HG03520 (cell line): ENCODE results near the gene NKD2.

Experiments used
- ATAC-seq: cut with Tn5 transposase; IDR thresholded peaks from one replicate; pipeline ENCODE4 v1.9.1; 2021; ENCODE audit warnings: mild to moderate bottlenecking, moderate library complexity; ENCODE audit not compliant: unreplicated experiment

NKD2 gene

GRCh38 chr5:978693-979092 is 29.9 kb upstream of the NKD2 start:
- no peak for ATAC-seq

- no peak for ATAC-seq
Observed at GRCh38 chr5:979100-979817, 29.3 kb upstream of the NKD2 start.

- ATAC-seq, result no peak
Observed at GRCh38 chr5:980001-980588, 28.5 kb upstream of the NKD2 start.

GRCh38 chr5:980966-981365 is 27.6 kb upstream of the NKD2 start:
- no peak for ATAC-seq

GRCh38 chr5:981456-981855 is 27.1 kb upstream of the NKD2 start:
- no peak for ATAC-seq

GRCh38 chr5:982377-983237 is 26.0 kb upstream of the NKD2 start:
- ATAC-seq, result no peak

GRCh38 chr5:983238-983524 is 25.4 kb upstream of the NKD2 start:
- no peak for ATAC-seq

- no peak for ATAC-seq
Observed at GRCh38 chr5:983568-983967, 25.0 kb upstream of the NKD2 start.

- no peak for ATAC-seq
Observed at GRCh38 chr5:984774-985173, 23.8 kb upstream of the NKD2 start.

GRCh38 chr5:987761-988160 is 20.8 kb upstream of the NKD2 start:
- no peak for ATAC-seq

GRCh38 chr5:988322-988721 is 20.3 kb upstream of the NKD2 start:
- no peak for ATAC-seq

GRCh38 chr5:989961-990530 is 18.6 kb upstream of the NKD2 start:
- ATAC-seq, result no peak

GRCh38 chr5:991472-992267 is 16.9 kb upstream of the NKD2 start:
- no peak for ATAC-seq

- no peak for ATAC-seq
Observed at GRCh38 chr5:994272-994607, 14.4 kb upstream of the NKD2 start.

- no peak for ATAC-seq
Observed at GRCh38 chr5:994821-995220, 13.8 kb upstream of the NKD2 start.

GRCh38 chr5:995318-995717 is 13.3 kb upstream of the NKD2 start:
- no peak for ATAC-seq

- no peak for ATAC-seq
Observed at GRCh38 chr5:997001-997474, 11.6 kb upstream of the NKD2 start.

- no peak for ATAC-seq
Observed at GRCh38 chr5:997711-998110, 10.9 kb upstream of the NKD2 start.

- ATAC-seq, result no peak
Observed at GRCh38 chr5:998246-999031, 10.2 kb upstream of the NKD2 start.

GRCh38 chr5:999032-999501 is 9.5 kb upstream of the NKD2 start:
- ATAC-seq, result no peak
